GM21576 (cell line): ENCODE data around the gene SPATS1.
"Not testable (repeated sequence)": the region's sequence is repeated elsewhere in the genome, so short reads cannot be mapped to it uniquely, and the experiment has no call there.

Source experiments
- ATAC-seq: cut with Tn5 transposase; IDR thresholded peaks from one replicate; pipeline ENCODE4 v1.9.1; 2021; ENCODE audit warnings: mild to moderate bottlenecking, moderate library complexity; ENCODE audit not compliant: unreplicated experiment

The SPATS1 gene

GRCh38 chr6:44311304-44311703, 31.1 kb upstream of the SPATS1 start:
- ATAC-seq = no peak

- no peak for ATAC-seq
Observed at GRCh38 chr6:44311767-44312166, 30.7 kb upstream of the SPATS1 start.

GRCh38 chr6:44312901-44313788, 29.3 kb upstream of the SPATS1 start, which contains the start of gene AARS2:
AARS2 (minus strand) TSS chr6:44313347; CDS start chr6:44313323, 24 bp downstream.
- peak; percentile 90 for ATAC-seq

GRCh38 chr6:44314657-44315056, 27.8 kb upstream of the SPATS1 start:
- not testable (repeated sequence) for ATAC-seq

GRCh38 chr6:44315516-44315915, 26.9 kb upstream of the SPATS1 start:
- no peak for ATAC-seq

- no peak for ATAC-seq
Observed at GRCh38 chr6:44315951-44316350, 26.5 kb upstream of the SPATS1 start.

- no peak for ATAC-seq
Observed at GRCh38 chr6:44316481-44316880, 26.0 kb upstream of the SPATS1 start.

- not testable (repeated sequence) for ATAC-seq
Observed at GRCh38 chr6:44317136-44317631, 25.3 kb upstream of the SPATS1 start.

- no peak for ATAC-seq
Observed at GRCh38 chr6:44321210-44321609, 21.2 kb upstream of the SPATS1 start.

- ATAC-seq = no peak
Observed at GRCh38 chr6:44327096-44327495, 15.4 kb upstream of the SPATS1 start.

GRCh38 chr6:44327760-44328159, 14.7 kb upstream of the SPATS1 start:
- ATAC-seq = no peak

GRCh38 chr6:44328203-44328602, 14.2 kb upstream of the SPATS1 start:
- ATAC-seq = not testable (repeated sequence)

GRCh38 chr6:44329858-44330257, 12.6 kb upstream of the SPATS1 start:
- ATAC-seq = no peak

- ATAC-seq = no peak
Observed at GRCh38 chr6:44332585-44332984, 9.9 kb upstream of the SPATS1 start.

GRCh38 chr6:44333273-44333919, 9.1 kb upstream of the SPATS1 start:
- no peak for ATAC-seq

- no peak for ATAC-seq
Observed at GRCh38 chr6:44333942-44334341, 8.5 kb upstream of the SPATS1 start.

GRCh38 chr6:44335631-44336030, 6.8 kb upstream of the SPATS1 start:
- ATAC-seq = no peak

- ATAC-seq = peak; percentile 66
Observed at GRCh38 chr6:44338228-44339122, 4.0 kb upstream of the SPATS1 start.

GRCh38 chr6:44339301-44339700, 3.1 kb upstream of the SPATS1 start:
- ATAC-seq = no peak

GRCh38 chr6:44339763-44340625, 2.5 kb upstream of the SPATS1 start:
- no peak for ATAC-seq
